ENCODE data around the gene RNGTT.

Gene RNGTT

GRCh38 chr6:88653936-88654335, 309.5 kb downstream of the RNGTT start:
- no peak for DNase-seq (ENCODE audit: low read depth)

- no peak for DNase-seq (ENCODE audit: low read depth)
Measured at GRCh38 chr6:88651400-88651799, 312.0 kb downstream of the RNGTT start.

- no peak for DNase-seq (ENCODE audit: low read depth)
Measured at GRCh38 chr6:88650979-88651378, 312.4 kb downstream of the RNGTT start.

GRCh38 chr6:88650029-88650619, 313.3 kb downstream of the RNGTT start:
- DNase-seq (ENCODE audit: low read depth), result no peak

GRCh38 chr6:88641178-88641903, 322.1 kb downstream of the RNGTT start:
- DNase-seq (ENCODE audit: low read depth), result no peak

DNA sequence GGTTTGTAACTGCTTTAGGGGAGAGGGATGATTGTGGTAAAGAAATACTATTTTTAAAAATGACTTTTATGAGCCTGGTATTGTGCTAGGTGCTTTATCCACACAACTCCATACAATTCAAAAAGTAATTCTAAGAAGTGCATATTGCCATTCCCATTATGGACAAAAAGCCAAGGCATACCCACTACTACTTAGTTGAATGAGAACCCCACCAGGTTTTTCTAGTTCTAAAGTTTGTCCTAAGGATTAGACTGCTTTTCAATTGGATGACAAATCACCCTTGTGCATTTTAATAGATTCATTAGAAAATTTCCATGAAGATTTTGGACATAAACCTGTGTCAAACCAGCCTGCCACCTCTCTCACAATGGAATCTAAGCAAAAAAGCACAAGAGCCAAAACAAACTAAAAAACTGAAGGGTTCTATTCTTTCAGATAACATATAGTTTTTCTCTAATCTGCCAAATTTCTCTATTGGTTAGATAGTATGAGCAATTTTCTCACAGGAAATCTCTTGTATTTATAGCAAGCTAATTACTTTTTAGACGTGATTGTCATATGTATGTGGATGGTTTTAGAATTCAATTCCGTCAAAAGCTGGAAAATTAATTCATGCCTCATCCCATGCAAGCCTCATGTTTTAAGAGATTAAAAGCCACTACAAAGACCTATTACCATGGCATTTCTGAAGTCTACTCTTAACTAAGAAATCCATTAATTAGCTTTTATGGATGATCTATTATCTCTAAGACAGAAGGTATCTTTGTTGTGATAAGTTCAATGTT, 325.5 kb downstream of the RNGTT start:
- no peak for DNase-seq (ENCODE audit: low read depth)

- DNase-seq (ENCODE audit: low read depth), result no peak
Measured at GRCh38 chr6:88636871-88637270, 326.5 kb downstream of the RNGTT start.

GRCh38 chr6:88633782-88634181, 329.6 kb downstream of the RNGTT start:
- DNase-seq (ENCODE audit: low read depth), result no peak

GRCh38 chr6:88631830-88632229, 331.6 kb downstream of the RNGTT start:
- DNase-seq (ENCODE audit: low read depth), result no peak

- no peak for DNase-seq (ENCODE audit: low read depth)
Measured at GRCh38 chr6:88629838-88630494, 333.5 kb downstream of the RNGTT start.

DNA sequence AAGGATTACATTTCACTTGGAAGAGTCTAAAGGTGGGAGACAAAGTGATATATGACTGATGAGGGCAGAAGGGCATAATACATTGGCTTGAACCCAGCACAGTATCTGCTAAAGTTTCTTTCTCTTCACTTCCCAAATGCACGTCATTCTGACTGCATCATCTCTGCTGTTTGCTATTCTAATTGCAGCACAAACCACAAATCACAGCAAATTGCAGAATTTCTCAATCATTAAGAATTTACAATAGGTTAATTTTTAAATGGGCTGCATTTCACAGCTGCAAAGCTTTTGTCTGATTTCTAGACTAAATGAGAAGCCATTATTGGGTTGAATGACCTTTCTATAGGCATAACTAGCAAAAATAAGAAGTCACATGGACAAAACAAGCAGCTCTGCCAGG, 337.0 kb downstream of the RNGTT start:
- DNase-seq (ENCODE audit: low read depth), result no peak

DNA sequence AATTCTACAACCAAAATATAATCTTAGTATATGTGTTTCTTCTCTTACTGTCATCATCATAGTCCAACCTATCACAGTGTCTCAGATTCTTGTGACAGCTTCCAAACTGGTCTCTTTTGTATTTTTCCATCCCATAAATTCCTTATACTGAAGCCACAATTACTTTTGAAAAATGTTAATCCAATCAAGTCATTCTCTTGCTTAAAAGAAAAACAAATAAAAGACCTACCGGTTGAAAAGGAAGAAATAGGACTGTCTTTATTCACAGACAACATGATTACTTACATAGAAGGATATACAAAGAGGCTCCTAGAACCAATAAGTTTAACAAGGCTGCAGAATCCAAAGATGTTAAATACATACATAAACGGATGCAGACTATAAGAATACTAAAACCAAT, 339.9 kb downstream of the RNGTT start:
- DNase-seq (ENCODE audit: low read depth), result no peak

DNA sequence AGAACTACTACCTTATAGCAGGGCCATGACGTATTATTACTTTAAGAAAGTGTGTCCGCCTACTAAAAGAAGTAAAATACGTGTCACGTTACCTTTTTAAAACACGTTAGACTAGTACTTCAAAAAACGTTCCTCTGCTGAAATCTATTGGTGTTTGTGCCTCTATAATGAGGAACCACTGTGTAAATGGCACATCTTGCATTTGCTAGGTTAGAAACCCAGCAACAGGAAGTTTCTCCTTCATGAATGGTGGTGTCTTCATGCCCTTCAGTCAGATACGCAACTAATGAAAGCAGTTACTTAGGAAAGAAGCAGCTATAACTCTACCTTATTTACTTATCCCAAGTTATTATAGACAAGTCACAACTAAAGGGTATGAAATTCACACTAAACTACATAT, 343.5 kb downstream of the RNGTT start:
- DNase-seq (ENCODE audit: low read depth), result no peak

- DNase-seq (ENCODE audit: low read depth), result no peak
Measured at GRCh38 chr6:88616380-88616779, 347.0 kb downstream of the RNGTT start.

- no peak for DNase-seq (ENCODE audit: low read depth)
Measured at GRCh38 chr6:88614316-88614877, 349.0 kb downstream of the RNGTT start.

DNA sequence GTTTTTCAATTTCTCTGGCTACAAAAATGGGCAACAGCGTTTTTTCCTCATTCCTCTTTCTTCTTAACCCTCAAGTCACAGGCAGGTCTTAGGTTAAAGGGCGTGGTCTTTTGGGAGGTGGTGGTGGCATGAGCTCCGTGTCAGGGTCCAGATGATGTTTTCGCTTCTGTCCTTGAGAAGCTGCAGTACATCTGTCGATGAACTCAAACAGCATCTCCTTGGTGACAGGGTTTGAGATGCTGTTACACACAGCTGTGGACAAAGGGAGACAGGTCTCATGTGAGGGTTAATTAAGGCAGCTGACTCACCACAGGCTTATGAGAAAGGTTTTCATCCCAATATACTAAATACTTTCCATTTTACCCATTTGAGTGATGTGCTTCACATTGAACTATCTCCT, 350.8 kb downstream of the RNGTT start:
- no peak for DNase-seq (ENCODE audit: low read depth)

DNA sequence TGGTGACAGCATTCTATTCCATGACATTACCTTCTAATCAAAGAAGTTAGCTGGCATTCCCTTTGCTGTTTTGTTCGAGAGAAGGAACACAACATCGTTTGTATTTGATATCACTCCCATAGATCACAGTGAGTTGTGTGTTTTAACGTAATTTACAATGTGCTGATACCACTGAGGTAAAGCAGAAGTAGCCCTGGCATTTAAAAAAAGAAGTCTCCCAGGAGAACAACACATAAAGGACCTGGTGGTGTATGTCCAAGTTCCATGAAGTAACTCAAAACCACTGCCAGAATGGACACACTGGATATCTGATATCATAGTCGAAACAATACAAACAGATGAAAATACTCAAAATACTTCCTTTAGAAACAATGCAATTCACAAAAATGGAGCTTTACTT, 351.7 kb downstream of the RNGTT start:
- no peak for DNase-seq (ENCODE audit: low read depth)

GRCh38 chr6:88609983-88610382, 353.4 kb downstream of the RNGTT start:
- DNase-seq (ENCODE audit: low read depth), result no peak

DNA sequence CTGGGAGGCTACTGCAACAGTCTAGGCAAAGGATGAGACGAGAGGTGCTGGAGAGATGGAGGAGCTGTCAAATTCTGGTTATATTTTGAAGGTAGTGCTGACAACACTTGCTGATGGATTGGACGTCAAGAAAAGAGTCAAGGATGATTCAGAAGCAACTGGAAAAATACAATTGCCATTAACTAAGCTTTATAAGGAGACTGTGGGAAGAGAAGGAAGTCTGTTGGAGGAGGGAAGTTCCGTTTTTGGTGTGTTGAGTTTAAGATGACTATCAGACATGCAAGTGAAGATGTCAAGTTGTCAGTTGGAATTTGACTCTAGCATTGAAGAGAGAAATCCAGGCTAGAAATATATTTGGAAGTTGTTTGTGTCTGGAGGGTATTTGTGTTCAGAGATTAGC, 358.1 kb downstream of the RNGTT start:
- no peak for DNase-seq (ENCODE audit: low read depth)

- no peak for DNase-seq (ENCODE audit: low read depth)
Measured at GRCh38 chr6:88599571-88599970, 363.8 kb downstream of the RNGTT start.

DNA sequence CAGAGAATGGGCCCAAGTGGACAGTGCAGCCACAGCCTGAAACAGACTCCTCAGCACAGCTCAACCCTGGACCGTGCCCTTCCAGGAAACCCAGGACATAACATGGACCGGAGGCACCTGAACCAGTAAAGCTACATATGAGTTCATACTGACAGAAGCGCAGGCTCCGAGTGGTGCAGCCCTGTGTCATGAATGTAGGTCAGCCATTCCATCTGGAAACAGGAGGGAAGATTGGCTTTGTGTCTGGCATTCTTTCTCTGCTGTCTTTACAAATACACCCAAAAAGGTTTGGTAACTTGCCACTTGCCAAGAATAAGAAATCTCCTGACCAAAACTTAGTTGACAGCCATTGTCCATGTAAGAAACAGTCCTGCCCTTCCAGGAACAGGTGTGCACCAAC, 366.6 kb downstream of the RNGTT start:
- DNase-seq (ENCODE audit: low read depth), result no peak

DNA sequence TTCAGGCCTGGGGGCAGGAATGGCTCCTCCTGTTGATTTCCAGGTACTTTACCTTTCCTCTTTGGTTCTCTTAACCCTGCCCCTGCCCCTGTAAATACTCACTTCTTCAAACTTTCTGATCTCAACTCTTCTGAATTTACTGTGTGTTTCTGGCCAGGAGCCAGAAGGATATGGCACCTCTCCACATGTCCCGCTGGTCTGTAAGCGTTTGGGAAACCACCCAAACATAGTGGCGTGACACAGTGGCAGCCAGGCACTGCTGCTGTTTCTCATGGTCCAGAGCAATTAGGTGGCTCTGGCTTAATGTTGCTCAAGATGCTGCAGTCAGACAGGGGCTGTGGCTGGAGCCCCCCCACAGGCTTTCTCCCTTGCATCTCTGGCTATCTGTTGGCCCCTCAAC, 374.5 kb downstream of the RNGTT start:
- DNase-seq (ENCODE audit: low read depth), result no peak

DNA sequence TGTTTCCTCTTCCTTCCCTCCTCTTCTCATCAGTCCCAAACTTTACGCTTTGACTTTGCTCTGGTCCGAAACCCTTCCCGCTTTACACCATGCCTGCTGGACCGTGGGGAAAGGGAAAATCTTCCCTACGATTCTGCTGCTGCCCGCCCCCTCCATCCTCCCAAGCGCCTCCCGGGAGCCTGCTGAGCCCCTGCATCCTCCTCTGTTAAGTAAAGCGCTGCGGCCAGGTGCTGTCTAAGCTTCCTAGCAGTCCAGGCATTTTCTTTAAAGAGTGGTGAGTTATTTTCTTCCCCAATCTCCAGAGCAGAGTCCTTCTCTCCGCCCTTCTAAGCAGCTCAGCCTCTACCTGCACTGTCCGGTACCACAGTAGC, 376.3 kb downstream of the RNGTT start:
- DNase-seq (ENCODE audit: low read depth), result no peak

Measured in stimulated activated CD8-positive, alpha-beta memory T cell treated with anti-CD3 and anti-CD28 coated beads, Interleukin-7, amount 100 ng/mL, for 24 hours (primary cell).